Muscle layer of colon (tissue), 2 donors: ENCODE measurements around the gene DNER.
"Not testable (repeated sequence)": the region's sequence is repeated elsewhere in the genome, so short reads cannot be mapped to it uniquely, and the experiment has no call there.

ENCODE experiments used
- H3K27ac ChIP-seq: one replicate; pipeline ENCODE4 v1.7.0; 2013; ENCODE audit warnings: low read depth, mild to moderate bottlenecking, low read length, moderate library complexity
- H3K27me3 ChIP-seq, 2 donors: one replicate each; pipeline ENCODE4 v1.7.0; 2013; ENCODE audit warnings: low read length in 2 of 2, mild to moderate bottlenecking in 2 of 2; ENCODE audit not compliant: insufficient read depth in 2 of 2, control insufficient read depth in 1 of 2
- H3K36me3 ChIP-seq: one replicate; pipeline ENCODE4 v1.7.0; 2013; ENCODE audit warnings: mild to moderate bottlenecking, low read length; ENCODE audit not compliant: insufficient read depth
- H3K4me1 ChIP-seq: one replicate; pipeline ENCODE4 v1.7.0; 2013; ENCODE audit warnings: mild to moderate bottlenecking, low read length; ENCODE audit not compliant: insufficient read depth
- H3K4me3 ChIP-seq, 2 donors: one replicate each; pipeline ENCODE4 v1.7.0; 2013; ENCODE audit warnings: low read length in 2 of 2, low read depth in 1 of 2, mild to moderate bottlenecking in 1 of 2, moderate library complexity in 1 of 2
- H3K9ac ChIP-seq: one replicate; pipeline ENCODE4 v1.7.0; 2013; ENCODE audit warnings: low read length
- H3K9me3 ChIP-seq: one replicate; pipeline ENCODE4 v1.7.0; 2013; ENCODE audit warnings: mild to moderate bottlenecking, low read length
- donor health status: abdominal sarcoma.
- donor health status: Adenocarcinoma of cecum.

The DNER gene

GRCh38 chr2:229514273-229514895, 200.0 kb downstream of the DNER start:
- no peaks in the 10 kb centered on the region for H3K27me3 ChIP-seq
- no peaks in the 10 kb centered on the region for H3K36me3 ChIP-seq
- H3K4me3 ChIP-seq: no peak overlapping the region
- H3K9me3 ChIP-seq: no peaks in the 10 kb centered on the region
- H3K4me1 ChIP-seq: peaks cover 1% of the 10 kb centered on the region
- no peak overlapping the region for H3K9ac ChIP-seq
- H3K27ac ChIP-seq: no peak overlapping the region

DNA sequence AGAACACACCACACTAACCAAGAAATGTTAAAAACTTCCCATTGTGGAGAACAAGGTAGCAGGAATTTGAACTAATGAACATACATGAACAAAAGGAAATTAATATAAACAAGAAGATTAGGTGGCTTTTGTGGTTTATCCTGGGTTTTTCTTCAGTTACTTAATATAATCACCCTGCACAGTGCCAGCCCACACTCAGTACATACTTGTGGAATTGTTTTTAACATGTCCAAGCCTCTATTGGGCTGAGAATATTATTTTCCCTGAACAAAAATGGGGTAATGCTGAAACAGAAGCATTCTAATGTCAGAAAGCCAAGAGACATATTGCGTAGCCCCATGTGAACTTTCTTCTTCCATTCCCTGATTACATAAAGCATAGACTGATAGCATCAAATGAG, 202.8 kb downstream of the DNER start:
- Histone ChIP-seq H3K27me3 (no peaks in the 10 kb centered on the region), H3K4me1 (no peaks in the 10 kb centered on the region), H3K27ac (no peak overlapping the region), H3K9ac (no peak overlapping the region), H3K4me3 (no peak overlapping the region), H3K9me3 (no peaks in the 10 kb centered on the region), H3K36me3 (no peaks in the 10 kb centered on the region)

GRCh38 chr2:229506699-229507098, 207.7 kb downstream of the DNER start:
- H3K27me3 ChIP-seq, H3K9ac ChIP-seq, H3K9me3 ChIP-seq, H3K4me3 ChIP-seq, H3K4me1 ChIP-seq, H3K27ac ChIP-seq, H3K36me3 ChIP-seq: not testable (repeated sequence)

GRCh38 chr2:229501051-229501794, 213.1 kb downstream of the DNER start:
- Histone ChIP-seq H3K36me3 (no peaks in the 10 kb centered on the region), H3K4me1 (no peaks in the 10 kb centered on the region), H3K27me3 (no peaks in the 10 kb centered on the region), H3K4me3 (no peak overlapping the region), H3K9ac (no peak overlapping the region), H3K9me3 (no peaks in the 10 kb centered on the region), H3K27ac (no peak overlapping the region)

DNA sequence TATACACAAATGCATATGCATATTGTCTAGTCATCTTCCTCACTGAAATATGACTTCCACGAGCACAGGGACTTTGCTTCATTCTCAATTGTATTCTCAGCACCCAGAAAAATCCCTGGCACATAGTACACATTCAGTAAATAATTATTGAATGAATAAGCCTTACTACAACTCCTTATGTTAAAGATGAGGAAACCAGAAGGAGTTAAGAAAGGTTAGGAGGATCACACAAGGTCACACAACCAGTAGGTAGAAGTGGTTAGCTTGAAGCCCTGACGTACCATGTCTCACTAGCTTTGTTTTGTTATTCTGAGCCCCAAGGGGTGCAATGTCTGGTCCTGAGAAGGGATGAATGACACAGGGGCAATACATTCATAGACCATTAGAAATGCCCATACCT, 222.3 kb downstream of the DNER start:
- H3K27me3 ChIP-seq: no peaks in the 10 kb centered on the region
- H3K9me3 ChIP-seq: no peaks in the 10 kb centered on the region
- H3K4me3 ChIP-seq: no peak overlapping the region
- no peak overlapping the region for H3K27ac ChIP-seq
- H3K9ac ChIP-seq: no peak overlapping the region
- no peaks in the 10 kb centered on the region for H3K4me1 ChIP-seq
- H3K36me3 ChIP-seq: no peaks in the 10 kb centered on the region

DNA sequence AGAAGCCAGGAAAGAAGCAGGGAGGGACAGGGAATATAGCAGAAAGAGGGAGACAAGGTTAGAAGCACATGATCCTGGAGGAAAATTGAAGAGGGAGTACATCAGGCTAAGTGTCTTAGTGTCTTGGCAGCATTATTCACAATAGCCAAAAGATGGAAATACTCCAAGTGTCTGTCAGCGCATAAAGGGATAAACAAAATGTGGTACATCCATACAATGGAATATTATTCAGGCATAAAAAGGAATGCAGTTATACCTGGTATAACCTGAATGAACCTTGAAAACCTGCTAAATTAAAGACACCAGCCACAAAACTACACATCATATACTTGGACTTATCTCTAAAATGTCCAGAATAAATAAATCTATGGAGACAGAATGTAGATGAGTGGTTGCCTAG, 224.2 kb downstream of the DNER start:
- no peaks in the 10 kb centered on the region for H3K27me3 ChIP-seq
- H3K9ac ChIP-seq: no peak overlapping the region
- H3K4me3 ChIP-seq: no peak overlapping the region
- H3K9me3 ChIP-seq: no peaks in the 10 kb centered on the region
- H3K4me1 ChIP-seq: no peaks in the 10 kb centered on the region
- H3K36me3 ChIP-seq: no peaks in the 10 kb centered on the region
- H3K27ac ChIP-seq: no peak overlapping the region

GRCh38 chr2:229489016-229489415, 225.3 kb downstream of the DNER start:
- H3K4me3 ChIP-seq: no peak overlapping the region
- no peaks in the 10 kb centered on the region for H3K4me1 ChIP-seq
- H3K27ac ChIP-seq: no peak overlapping the region
- H3K9me3 ChIP-seq: no peaks in the 10 kb centered on the region
- H3K27me3 ChIP-seq: no peaks in the 10 kb centered on the region
- H3K36me3 ChIP-seq: no peaks in the 10 kb centered on the region
- no peak overlapping the region for H3K9ac ChIP-seq

DNA sequence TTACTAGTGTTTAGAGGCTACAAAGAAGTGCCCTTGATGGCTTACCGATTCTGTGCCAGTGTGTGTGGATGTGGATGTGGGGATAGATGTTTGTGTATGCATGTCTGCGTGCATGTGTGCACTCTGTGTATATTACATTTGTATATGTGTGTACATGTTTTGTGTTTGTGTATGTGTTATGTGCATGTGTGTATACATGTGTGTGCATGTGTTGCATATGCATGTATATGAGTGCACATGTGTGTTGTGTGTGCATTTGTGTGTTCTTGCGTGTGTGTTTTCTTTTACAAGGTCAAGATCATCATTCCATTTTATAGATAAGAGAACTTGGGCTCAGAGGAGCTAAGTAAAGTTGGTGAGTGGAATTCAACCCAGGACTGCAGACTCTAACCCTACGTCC, 226.1 kb downstream of the DNER start:
- no peak overlapping the region for H3K27ac ChIP-seq
- H3K4me1 ChIP-seq: no peaks in the 10 kb centered on the region
- H3K27me3 ChIP-seq: no peaks in the 10 kb centered on the region
- H3K9me3 ChIP-seq: no peaks in the 10 kb centered on the region
- no peak overlapping the region for H3K4me3 ChIP-seq
- no peaks in the 10 kb centered on the region for H3K36me3 ChIP-seq
- H3K9ac ChIP-seq: no peak overlapping the region

DNA sequence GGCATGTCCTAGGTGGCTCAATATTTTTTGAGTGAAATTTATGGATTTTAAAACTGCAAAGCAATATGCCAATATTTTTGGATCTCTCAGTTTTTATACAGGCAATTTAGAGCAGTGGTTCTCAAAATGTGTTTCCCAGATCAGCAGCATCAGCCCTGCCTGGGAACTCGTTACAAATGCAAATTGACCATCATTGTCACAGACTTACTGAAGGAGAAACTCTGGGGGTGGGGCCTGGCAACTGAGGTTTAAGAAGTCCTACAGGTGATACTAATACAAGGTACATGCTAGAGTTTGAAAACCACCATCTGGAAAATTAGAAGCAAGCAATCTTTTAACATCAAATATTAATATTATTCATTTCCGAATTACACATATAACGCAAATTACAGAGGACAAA, 227.7 kb downstream of the DNER start:
- H3K4me1 ChIP-seq: no peaks in the 10 kb centered on the region
- no peaks in the 10 kb centered on the region for H3K9me3 ChIP-seq
- no peaks in the 10 kb centered on the region for H3K27me3 ChIP-seq
- H3K36me3 ChIP-seq: no peaks in the 10 kb centered on the region
- H3K9ac ChIP-seq: no peak overlapping the region
- no peak overlapping the region for H3K27ac ChIP-seq
- no peak overlapping the region for H3K4me3 ChIP-seq

DNA sequence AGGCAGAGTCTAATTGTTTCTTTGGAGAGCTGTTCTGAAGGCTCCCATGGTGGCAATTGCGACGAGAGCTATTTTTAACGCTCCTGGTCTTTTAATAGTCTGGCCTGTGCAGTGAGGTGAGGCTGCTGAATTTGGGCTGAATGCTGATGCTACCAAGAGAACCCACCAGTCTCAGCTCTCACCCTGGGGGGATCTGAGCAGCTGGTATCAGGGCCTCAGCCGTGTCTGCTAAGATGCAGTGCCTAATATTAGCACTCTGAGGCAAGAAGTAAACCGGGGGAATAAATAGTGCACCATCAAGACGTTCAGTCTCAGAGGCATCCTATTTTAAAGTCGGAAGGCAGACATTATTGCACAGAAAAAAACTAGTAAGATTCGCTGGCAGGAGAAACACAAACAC, 228.5 kb downstream of the DNER start:
- no peaks in the 10 kb centered on the region for H3K27me3 ChIP-seq
- no peak overlapping the region for H3K9ac ChIP-seq
- no peak overlapping the region for H3K27ac ChIP-seq
- H3K4me1 ChIP-seq: no peaks in the 10 kb centered on the region
- no peak overlapping the region for H3K4me3 ChIP-seq
- H3K36me3 ChIP-seq: no peaks in the 10 kb centered on the region
- H3K9me3 ChIP-seq: no peaks in the 10 kb centered on the region

- Histone ChIP-seq H3K27me3 (no peaks in the 10 kb centered on the region), H3K27ac (no peak overlapping the region), H3K9me3 (no peaks in the 10 kb centered on the region), H3K4me3 (no peak overlapping the region), H3K4me1 (peaks cover 7% of the 10 kb centered on the region), H3K9ac (no peak overlapping the region), H3K36me3 (no peaks in the 10 kb centered on the region)
These were observed 237.0 kb downstream of the DNER start for GRCh38 chr2:229477269-229477755.

DNA sequence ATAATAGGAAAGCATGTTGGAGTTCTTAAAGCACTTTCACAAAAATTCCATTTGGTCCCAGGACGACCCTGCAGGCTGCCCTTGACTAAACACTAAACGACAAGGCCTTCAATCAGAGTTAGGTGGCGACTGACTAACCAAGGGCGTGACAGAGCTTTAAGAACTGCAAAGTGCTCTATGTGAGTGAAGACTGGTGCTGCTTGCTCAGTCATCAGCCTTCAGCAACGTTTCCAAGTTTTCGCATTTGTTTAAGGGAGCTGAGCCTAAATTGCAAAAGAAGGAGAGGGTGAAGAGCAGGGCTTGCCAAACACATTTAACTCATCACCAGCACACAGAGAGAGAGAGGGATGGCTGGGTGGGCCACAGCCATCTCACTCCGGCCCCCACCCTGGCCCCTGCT, 238.6 kb downstream of the DNER start:
- no peak overlapping the region for H3K27ac ChIP-seq
- no peaks in the 10 kb centered on the region for H3K27me3 ChIP-seq
- no peaks in the 10 kb centered on the region for H3K36me3 ChIP-seq
- H3K4me3 ChIP-seq: no peak overlapping the region
- no peaks in the 10 kb centered on the region for H3K9me3 ChIP-seq
- H3K4me1 ChIP-seq: peaks cover 7% of the 10 kb centered on the region
- H3K9ac ChIP-seq: no peak overlapping the region
